Adrenal gland (tissue), 12 donors: Measurements from ENCODE around the gene HTRA3. TPM values are rescaled to one million over a fixed set of nuclear protein-coding genes. Genes with fewer than 3 reads are reported as not detected.

Experiments used
- DNase-seq, 7 donors: peaks; one replicate each; pipeline ENCODE4 v3.0.0-alpha.2; 2019 to 2020
- H3K27ac ChIP-seq, 5 donors: fragments of 200-600 bp; sonication (generic) in 4 of 5; 1 replicate in 3 of 5; 2 replicates in 2 of 5; pipeline versions ENCODE4 v1.5.1 to v1.8.0; 2016 to 2020; ENCODE audit warnings: mild to moderate bottlenecking in 1 of 5
- H3K27me3 ChIP-seq: fragments of 200-600 bp; 2 replicates; pipeline ENCODE4 v1.8.0; 2021
- H3K36me3 ChIP-seq, 2 donors: fragments of 200-600 bp; replicated peaks in 1 of 2; 1 replicate in 1 of 2; 2 replicates in 1 of 2; pipeline versions ENCODE4 v1.5.1 to v1.8.0; 2018 to 2022
- H3K4me1 ChIP-seq, 2 donors: fragments of 200-600 bp; replicated peaks in 1 of 2; 1 replicate in 1 of 2; 2 replicates in 1 of 2; pipeline versions ENCODE4 v1.5.1 to v1.8.0; 2018 to 2021
- H3K4me3 ChIP-seq, 4 donors: fragments of 200-600 bp; sonication (generic) in 3 of 4; one replicate each; pipeline ENCODE4 v1.5.1; 2016 to 2018
- H3K9me3 ChIP-seq, 3 donors: fragments of 200-600 bp; sonication (generic) in 1 of 3; replicated peaks in 1 of 3; 1 replicate in 2 of 3; 2 replicates in 1 of 3; pipeline versions ENCODE4 v1.5.1 to v1.8.0; 2016 to 2021
- POLR2A ChIP-seq, 2 donors: fragments of 450-650 bp; IDR thresholded peaks; one replicate each; pipeline ENCODE4 v1.6.1; 2017; ENCODE audit warnings: antibody characterized with exemption in 2 of 2, mild to moderate bottlenecking in 2 of 2, moderate library complexity in 1 of 2
- WGBS, 4 donors: extraction: QIAGEN DNeasy Blood & Tissue Kit in 2 of 4; methylation state at CpG; one replicate each; pipeline versions ENCODE4 v1.1.5 to v1.1.7; 2013 to 2017; 5-methylcytosine and 5-hydroxymethylcytosine counted together
- intact Hi-C, 2 donors: fragments of 100-400 bp; cut with DNase I; formaldehyde crosslinking; loops; one replicate each; pipeline versions ENCODE4 v1.14.1 to v1.15.0; 2022 to 2023
- polyA plus RNA-seq, 3 donors: library from polyadenylated mRNA; stranded (reverse); fragments of 200-250 nt in 2 of 3; fragments of 350-450 nt in 1 of 3; fragmentation: Illumina TruSeq in 1 of 3; extraction: RNeasy Lipid Tissue Mini Kit (QIAGEN cat#74804) in 1 of 3; gene quantifications; one replicate each; pipeline ENCODE4 v1.2.3, GENCODE V29; 2013 to 2014
- total RNA-seq, 9 donors: library from RNA; depleted of rRNA in 4 of 9; stranded (reverse); fragments of >200 nt in 4 of 9; fragments of 120-200 nt in 1 of 9; fragmentation: NEBNext Ultra II Directional in 1 of 9; extraction: Animal tissue kit (Norgen Biotek cat#: 25700) in 1 of 9; gene quantifications; one replicate each; pipeline versions ENCODE4 v1.1.0 to v1.2.4, GENCODE V29; 2013 to 2023
- TF ChIP-seq, protein P1 (sequence below), 6 experiments: fragments of 450-650 bp in 4 of 6; fragments of 200-600 bp in 2 of 6; sonication (generic) in 1 of 6; IDR thresholded peaks; 1 replicate in 5 of 6; 2 replicates in 1 of 6; pipeline versions ENCODE4 v1.5.1 to v1.8.0; 2016 to 2021; ENCODE audit warnings: antibody characterized with exemption in 6 of 6, mild to moderate bottlenecking in 2 of 6, moderate library complexity in 1 of 6
- donor health status: healthy with polysubstance abuse.
- donor health status: Bipolar disorder and iron deficiency.
- donor health status: DM: yes; HTN: yes; CAD: no.
- donor health status: DM: no; HTN: no; CAD: no.
- donor health status: DM: no; HTN: no; CAD: no.
- donor health status: DM: yes; HTN: yes; CAD: no.

Gene HTRA3
- total and polyA plus RNA-seq, 12 donors = 1.6 to 14.0 (median 4.2) TPM

DNA sequence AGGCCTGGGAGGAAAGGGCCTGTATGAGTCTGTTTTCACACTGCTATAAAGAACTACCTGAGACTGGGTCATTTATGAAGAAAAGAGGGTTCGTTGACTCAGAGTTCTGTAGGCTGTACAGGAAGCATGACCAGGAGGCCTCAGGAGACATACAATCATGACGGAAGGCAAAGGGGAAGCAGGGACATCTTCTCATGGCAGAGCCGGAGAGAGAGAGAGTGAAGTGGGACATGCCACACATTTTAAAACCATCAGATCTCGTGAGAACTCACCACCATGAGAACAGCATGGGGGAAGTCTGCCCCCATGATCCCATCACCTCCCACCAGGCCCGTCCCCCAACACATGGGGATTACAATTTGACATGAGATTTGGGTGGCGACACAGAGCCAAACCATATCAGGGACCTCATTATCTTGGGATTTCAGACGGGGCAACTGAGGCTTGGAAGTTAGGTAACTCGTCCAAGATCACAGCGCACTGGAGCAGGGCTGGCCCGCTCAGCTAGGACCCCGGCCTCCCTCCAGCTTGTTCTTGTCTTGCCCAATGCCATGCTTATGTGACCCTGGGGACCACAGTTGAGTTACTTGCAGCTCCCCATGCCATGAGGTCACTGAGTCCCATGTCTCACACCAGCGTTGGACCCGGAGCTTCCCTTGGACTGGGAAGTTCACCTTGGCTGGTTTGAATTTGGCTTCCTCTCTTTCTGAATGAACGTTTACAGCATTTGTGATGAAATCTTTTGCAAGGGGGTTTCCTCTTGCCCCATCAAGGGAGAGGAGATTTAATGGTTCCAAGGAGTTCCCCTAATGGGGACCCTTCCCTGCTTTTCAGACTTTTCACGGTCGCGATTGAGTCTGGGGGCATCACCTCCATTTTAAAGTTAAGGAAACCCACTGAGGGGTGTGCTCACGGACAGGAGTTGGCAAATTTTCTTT, 18.1 kb downstream of the HTRA3 start:
- 79 to 89% (median 86%) methylated on average over 18 of the region's 18 CpGs for WGBS, 4 donors
- TF ChIP-seq, protein P1, sequence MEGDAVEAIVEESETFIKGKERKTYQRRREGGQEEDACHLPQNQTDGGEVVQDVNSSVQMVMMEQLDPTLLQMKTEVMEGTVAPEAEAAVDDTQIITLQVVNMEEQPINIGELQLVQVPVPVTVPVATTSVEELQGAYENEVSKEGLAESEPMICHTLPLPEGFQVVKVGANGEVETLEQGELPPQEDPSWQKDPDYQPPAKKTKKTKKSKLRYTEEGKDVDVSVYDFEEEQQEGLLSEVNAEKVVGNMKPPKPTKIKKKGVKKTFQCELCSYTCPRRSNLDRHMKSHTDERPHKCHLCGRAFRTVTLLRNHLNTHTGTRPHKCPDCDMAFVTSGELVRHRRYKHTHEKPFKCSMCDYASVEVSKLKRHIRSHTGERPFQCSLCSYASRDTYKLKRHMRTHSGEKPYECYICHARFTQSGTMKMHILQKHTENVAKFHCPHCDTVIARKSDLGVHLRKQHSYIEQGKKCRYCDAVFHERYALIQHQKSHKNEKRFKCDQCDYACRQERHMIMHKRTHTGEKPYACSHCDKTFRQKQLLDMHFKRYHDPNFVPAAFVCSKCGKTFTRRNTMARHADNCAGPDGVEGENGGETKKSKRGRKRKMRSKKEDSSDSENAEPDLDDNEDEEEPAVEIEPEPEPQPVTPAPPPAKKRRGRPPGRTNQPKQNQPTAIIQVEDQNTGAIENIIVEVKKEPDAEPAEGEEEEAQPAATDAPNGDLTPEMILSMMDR (IDR thresholded peaks at IDR 0.05) = no peak
- TF ChIP-seq POLR2A (IDR thresholded peaks at IDR 0.05) = no peak
- H3K36me3 ChIP-seq = no peaks in the 10 kb centered on the region
- no peak overlapping the region for H3K4me3 ChIP-seq
- no peaks in the 10 kb centered on the region for H3K27me3 ChIP-seq
- H3K4me1 ChIP-seq = no peaks in the 10 kb centered on the region
- intact Hi-C loops = no loop called here
- DNase-seq = no peak
- no peak overlapping the region for H3K27ac ChIP-seq
- H3K9me3 ChIP-seq = no peaks in the 10 kb centered on the region

DNA sequence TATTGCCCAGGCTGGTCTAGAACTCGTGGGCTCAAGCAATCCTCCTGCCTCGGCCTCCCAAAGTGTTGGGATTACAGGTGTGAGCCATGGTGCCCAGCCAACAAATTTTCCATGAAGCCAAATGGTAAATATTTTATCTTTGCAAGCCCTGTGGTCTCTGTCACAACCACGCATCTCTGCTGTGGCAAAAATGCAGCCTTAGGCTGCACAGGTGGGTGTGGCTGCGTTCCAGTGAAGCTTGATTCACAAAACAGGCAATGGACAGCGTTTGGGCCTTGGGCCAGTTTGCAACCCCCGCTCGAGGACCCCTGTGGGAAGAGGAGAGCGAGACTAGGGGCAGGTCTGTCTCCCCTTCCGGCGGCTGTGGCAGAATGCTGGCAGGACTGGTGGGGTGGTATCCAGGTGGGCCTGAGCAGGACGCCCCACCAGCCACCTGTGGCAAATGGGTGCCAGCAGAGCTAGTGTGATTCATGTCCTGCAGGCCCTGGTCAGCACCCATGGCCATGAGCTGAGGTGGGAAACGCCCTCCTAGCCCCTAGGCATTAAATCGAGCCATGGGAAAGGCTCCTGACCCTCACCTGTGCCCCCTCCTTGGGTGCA, 19.7 kb downstream of the HTRA3 start:
- no peaks in the 10 kb centered on the region for H3K27me3 ChIP-seq
- intact Hi-C loops = no loop called here
- H3K36me3 ChIP-seq = no peaks in the 10 kb centered on the region
- TF ChIP-seq, protein P1 (IDR thresholded peaks at IDR 0.05) = no peak
- TF ChIP-seq POLR2A (IDR thresholded peaks at IDR 0.05) = no peak
- WGBS, 4 donors = 73 to 82% (median 76%) methylated on average over 9 to 13 of the region's 13 CpGs
- H3K27ac ChIP-seq = no peak overlapping the region
- no peak for DNase-seq
- no peaks in the 10 kb centered on the region for H3K9me3 ChIP-seq
- H3K4me3 ChIP-seq = no peak overlapping the region
- no peaks in the 10 kb centered on the region for H3K4me1 ChIP-seq

DNA sequence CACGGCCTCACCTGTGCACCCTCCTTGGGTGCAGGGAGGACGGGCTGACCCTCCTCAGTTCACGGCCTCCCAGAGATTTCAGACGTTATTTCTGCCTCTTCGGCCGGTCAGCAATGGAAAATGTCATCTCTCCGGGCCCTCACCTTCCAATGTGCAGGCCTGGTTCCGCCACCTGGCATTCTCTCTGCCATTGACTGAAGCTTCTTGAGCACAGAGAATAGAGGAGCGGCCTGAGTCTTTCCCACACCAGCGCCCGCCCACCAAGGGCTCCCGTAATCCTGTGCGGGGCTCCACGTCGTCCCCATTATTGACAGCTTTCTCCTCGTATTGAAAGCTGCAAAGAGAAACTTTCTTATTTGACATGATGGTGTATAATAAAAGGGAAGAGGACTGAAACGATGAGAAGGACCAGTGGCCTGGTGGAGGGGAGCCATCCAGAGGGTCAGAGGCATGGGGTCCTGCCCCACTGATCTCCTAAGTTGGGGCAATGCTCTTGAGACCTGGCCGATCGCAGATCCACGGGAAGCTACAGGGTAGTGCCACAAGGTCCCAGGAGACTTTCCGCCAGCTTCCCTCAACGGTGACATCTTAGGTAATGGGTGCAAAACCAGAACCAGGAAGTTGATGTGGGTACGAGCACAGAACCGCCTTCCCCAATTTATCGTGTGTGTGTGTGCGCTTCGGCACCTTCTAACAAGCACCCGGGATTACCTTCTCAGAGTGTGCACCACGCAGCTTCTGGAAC, 20.6 kb downstream of the HTRA3 start:
- Histone ChIP-seq H3K36me3 (no peaks in the 10 kb centered on the region), H3K4me3 (no peak overlapping the region), H3K27ac (no peak overlapping the region), H3K4me1 (no peaks in the 10 kb centered on the region), H3K27me3 (no peaks in the 10 kb centered on the region), H3K9me3 (no peaks in the 10 kb centered on the region)
- DNase-seq = no peak
- TF ChIP-seq POLR2A (IDR thresholded peaks at IDR 0.05) = no peak
- TF ChIP-seq, protein P1 (IDR thresholded peaks at IDR 0.05) = no peak
- intact Hi-C loops = no loop called here
- 87 to 92% (median 87%) methylated on average over 27 to 29 of the region's 29 CpGs for WGBS, 4 donors

DNA sequence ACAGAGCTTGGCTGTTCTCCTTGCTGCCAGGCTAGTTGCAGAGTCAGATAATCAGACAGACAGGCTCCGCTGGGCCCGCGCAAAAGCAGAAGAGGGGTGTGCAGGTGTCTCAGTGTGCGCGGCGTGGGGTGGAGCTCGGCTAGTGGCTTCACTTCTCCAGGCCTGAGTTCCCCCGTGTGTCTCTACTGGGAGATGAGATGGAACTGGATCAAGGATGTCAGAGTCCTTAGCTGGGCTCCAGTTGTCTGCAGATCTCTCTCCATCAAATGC, 21.1 kb downstream of the HTRA3 start:
- H3K27me3 ChIP-seq = no peaks in the 10 kb centered on the region
- H3K27ac ChIP-seq = no peak overlapping the region
- WGBS, 4 donors = 86 to 91% (median 88%) methylated on average over 8 of the region's 8 CpGs
- H3K9me3 ChIP-seq = no peaks in the 10 kb centered on the region
- intact Hi-C loops = no loop called here
- no peak for TF ChIP-seq POLR2A (IDR thresholded peaks at IDR 0.05)
- TF ChIP-seq, protein P1 (IDR thresholded peaks at IDR 0.05) = no peak
- H3K4me1 ChIP-seq = no peaks in the 10 kb centered on the region
- DNase-seq = no peak
- H3K4me3 ChIP-seq = no peak overlapping the region
- no peaks in the 10 kb centered on the region for H3K36me3 ChIP-seq
